CD14-positive monocyte (primary cell): Measurements from ENCODE around the gene BLVRB. TPM values are rescaled to one million over a fixed set of nuclear protein-coding genes. Genes with fewer than 3 reads are reported as not detected.
A peak's percentile ranks its signal among the peaks of the same experiment; 100 is the strongest.

Source experiments
- DNase-seq, 3 donors: peaks; one replicate each; pipeline ENCODE4 v3.0.0-alpha.2; 2011 to 2022
- H2AFZ ChIP-seq: 2 replicates; pipeline ENCODE4 v1.6.0; 2012; ENCODE audit warnings: mild to moderate bottlenecking, low read depth, low read length, inconsistent platforms; ENCODE audit not compliant: insufficient read depth, poor library complexity, severe bottlenecking
- H3K27ac ChIP-seq, 2 donors: 1 replicate in 1 of 2; 2 replicates in 1 of 2; pipeline ENCODE4 v1.5.1; 2012 to 2013; ENCODE audit warnings: low read length in 2 of 2, control low read depth in 1 of 2, inconsistent platforms in 1 of 2, low read depth in 1 of 2, mild to moderate bottlenecking in 1 of 2
- H3K27me3 ChIP-seq, 2 donors: one replicate each; pipeline versions ENCODE4 v1.6.0 to v1.6.1; 2011 to 2013; ENCODE audit warnings: low read length in 2 of 2; ENCODE audit not compliant: control insufficient read depth in 2 of 2, insufficient read depth in 2 of 2
- H3K36me3 ChIP-seq, 2 donors: replicated peaks in 1 of 2; 1 replicate in 1 of 2; 2 replicates in 1 of 2; pipeline versions ENCODE4 v1.5.1 to v1.6.1; 2012 to 2013; ENCODE audit warnings: low read length in 2 of 2, control low read depth in 1 of 2, inconsistent platforms in 1 of 2, mild to moderate bottlenecking in 1 of 2; ENCODE audit not compliant: insufficient read depth in 2 of 2, control insufficient read depth in 1 of 2
- H3K4me1 ChIP-seq, 2 donors: 1 replicate in 1 of 2; 2 replicates in 1 of 2; pipeline versions ENCODE4 v1.5.1 to v1.6.1; 2012 to 2013; ENCODE audit warnings: low read length in 2 of 2, control low read depth in 1 of 2, inconsistent platforms in 1 of 2, mild to moderate bottlenecking in 1 of 2, moderate library complexity in 1 of 2; ENCODE audit not compliant: insufficient read depth in 2 of 2, control insufficient read depth in 1 of 2
- H3K4me2 ChIP-seq: replicated peaks from 2 replicates; pipeline ENCODE3; 2012; ENCODE audit warnings: low read length, moderate library complexity, mild to moderate bottlenecking; ENCODE audit not compliant: poor library complexity, severe bottlenecking; ENCODE audit errors: extremely low read depth
- H3K4me3 ChIP-seq, 3 experiments: fragments of 200-600 bp in 1 of 3; sonication (generic) in 1 of 3; replicated peaks in 1 of 3; 1 replicate in 2 of 3; 2 replicates in 1 of 3; pipeline ENCODE4 v1.5.1; 2011 to 2013; ENCODE audit warnings: low read length in 3 of 3, mild to moderate bottlenecking in 3 of 3, control low read depth in 2 of 3, low read depth in 2 of 3, inconsistent platforms in 1 of 3, moderate library complexity in 1 of 3
- H3K79me2 ChIP-seq: 2 replicates; pipeline ENCODE4 v1.6.0; 2012; ENCODE audit warnings: mild to moderate bottlenecking, control low read depth, inconsistent platforms, low read length, moderate library complexity; ENCODE audit not compliant: insufficient read depth
- H3K9ac ChIP-seq: 2 replicates; pipeline ENCODE4 v1.6.0; 2017; ENCODE audit warnings: low read length, mild to moderate bottlenecking; ENCODE audit not compliant: insufficient read depth, poor library complexity, severe bottlenecking
- H3K9me3 ChIP-seq, 2 donors: replicated peaks in 1 of 2; 1 replicate in 1 of 2; 2 replicates in 1 of 2; pipeline versions ENCODE4 v1.5.1 to v1.6.1; 2012 to 2013; ENCODE audit warnings: low read length in 2 of 2, control low read depth in 1 of 2; ENCODE audit not compliant: control insufficient read depth in 1 of 2, insufficient read depth in 1 of 2
- H4K20me1 ChIP-seq: 2 replicates; pipeline ENCODE4 v1.6.0; 2012; ENCODE audit warnings: mild to moderate bottlenecking, low read length, control low read depth, moderate library complexity; ENCODE audit not compliant: insufficient read depth
- H3K27ac Mint-ChIP-seq, 7 donors: one replicate each; pipeline ENCODE4 v1.8.0; 2020; ENCODE audit warnings: mild to moderate bottlenecking in 7 of 7, mixed read lengths in 7 of 7, moderate library complexity in 6 of 7, inconsistent platforms in 2 of 7
- H3K27me3 Mint-ChIP-seq, 3 donors: one replicate each; pipeline ENCODE4 v1.8.0; 2021 to 2022; ENCODE audit warnings: low read depth in 3 of 3, mild to moderate bottlenecking in 3 of 3, mixed read lengths in 3 of 3, moderate library complexity in 3 of 3, inconsistent platforms in 1 of 3
- H3K36me3 Mint-ChIP-seq, 2 donors: one replicate each; pipeline ENCODE4 v1.8.0; 2020; ENCODE audit warnings: mixed read lengths in 2 of 2, inconsistent platforms in 1 of 2, mild to moderate bottlenecking in 1 of 2
- H3K4me1 Mint-ChIP-seq: one replicate; pipeline ENCODE4 v1.8.0; 2020; ENCODE audit warnings: mild to moderate bottlenecking, mixed read lengths
- H3K4me3 Mint-ChIP-seq, 2 donors: one replicate each; pipeline ENCODE4 v1.8.0; 2020; ENCODE audit warnings: mild to moderate bottlenecking in 2 of 2, mixed read lengths in 2 of 2, moderate library complexity in 1 of 2
- H3K9me3 Mint-ChIP-seq, 7 donors: one replicate each; pipeline ENCODE4 v1.8.0; 2020 to 2022; ENCODE audit warnings: mixed read lengths in 7 of 7, mild to moderate bottlenecking in 6 of 7, moderate library complexity in 6 of 7, inconsistent platforms in 2 of 7
- CTCF ChIP-seq: fragments of 200-600 bp; IDR thresholded peaks from one replicate; pipeline ENCODE4 v1.8.0; 2022; ENCODE audit warnings: antibody characterized with exemption, mild to moderate bottlenecking
- WGBS: methylation state at CpG from one replicate; pipeline ENCODE4 v1.1.5; 2013; ENCODE audit warnings: missing lambda C conversion rate; ENCODE audit not compliant: insufficient coverage; 5-methylcytosine and 5-hydroxymethylcytosine counted together
- intact Hi-C, 2 donors: fragments of 100-400 bp; cut with micrococcal nuclease; formaldehyde crosslinking; loops; one replicate each; pipeline versions ENCODE4 v1.15.0 to v1.15.1; 2023
- polyA plus RNA-seq, 3 donors: library from polyadenylated mRNA; depleted of rRNA in 1 of 3; unstranded in 2 of 3; stranded (reverse) in 1 of 3; fragments of 300-500 nt in 2 of 3; fragments of >200 nt in 1 of 3; fragmentation: Illumina TruSeq in 2 of 3; gene quantifications; 1 replicate in 2 of 3; 2 replicates in 1 of 3; pipeline ENCODE4 v1.2.3, GENCODE V29; 2012 to 2021

Gene BLVRB
- polyA plus RNA-seq, 3 donors = 299 to 625 (median 601) TPM

GRCh38 chr19:40443131-40443999 is 22.2 kb downstream of the BLVRB start:
- H2AFZ ChIP-seq = no peak overlapping the region
- peak overlapping the region; percentile 97 to 100 (median 98) for H3K27ac Mint-ChIP-seq
- peak overlapping the region; percentile 95 to 97 for H3K27ac ChIP-seq
- peaks cover 39% of the 10 kb centered on the region for H4K20me1 ChIP-seq
- peaks cover 0 to 3% (median 2%) of the 10 kb centered on the region in 7 donors for H3K9me3 Mint-ChIP-seq
- H3K36me3 Mint-ChIP-seq = peaks cover 41 to 51% of the 10 kb centered on the region in 2 donors
- no peak for TF ChIP-seq CTCF
- WGBS = under 1% methylated on average over 47 of the region's 52 CpGs
- peaks cover 43% of the 10 kb centered on the region for H3K79me2 ChIP-seq
- peak overlapping the region; percentile 100 for H3K4me3 Mint-ChIP-seq
- no peaks in the 10 kb centered on the region for H3K9me3 ChIP-seq
- peaks cover 29 to 46% of the 10 kb centered on the region in 2 donors for H3K36me3 ChIP-seq
- peak overlapping the region; percentile 84 for H3K4me2 ChIP-seq
- peaks cover 27% of the 10 kb centered on the region for H3K4me1 Mint-ChIP-seq
- peak overlapping the region; percentile 87 to 100 (median 100) for H3K4me3 ChIP-seq
- peaks cover 0 to 1% (median 0%) of the 10 kb centered on the region in 3 donors for H3K27me3 Mint-ChIP-seq
- peak; percentile 99 for DNase-seq
- intact Hi-C loops = loop anchor here in 1 of 2 donors (1.0 to 5.0 kb wide), 3 partner anchors 17 to 156 kb away; partner anchors contain the start of gene AKT2
- H3K9ac ChIP-seq = peak overlapping the region; percentile 83
- H3K27me3 ChIP-seq = no peaks in the 10 kb centered on the region
- H3K4me1 ChIP-seq = peaks cover 28 to 32% of the 10 kb centered on the region in 2 donors

GRCh38 chr19:40442328-40443130 is 23.0 kb downstream of the BLVRB start:
- Mint-ChIP-seq H3K4me3 (peak overlapping the region; percentile 100), H3K27ac (peak overlapping the region; percentile 92 to 100 (median 97)), H3K36me3 (peaks cover 34 to 47% of the 10 kb centered on the region in 2 donors), H3K9me3 (peaks cover 0 to 3% (median 2%) of the 10 kb centered on the region in 7 donors), H3K4me1 (peaks cover 27% of the 10 kb centered on the region), H3K27me3 (peaks cover 0 to 1% (median 1%) of the 10 kb centered on the region in 3 donors)
- Histone ChIP-seq H3K27ac (peak overlapping the region; percentile 61 to 74), H3K9ac (peak overlapping the region; percentile 32), H4K20me1 (peaks cover 39% of the 10 kb centered on the region), H3K36me3 (peaks cover 21 to 37% of the 10 kb centered on the region in 2 donors), H3K9me3 (no peaks in the 10 kb centered on the region), H3K79me2 (peaks cover 43% of the 10 kb centered on the region), H3K27me3 (no peaks in the 10 kb centered on the region), H3K4me3 (peak overlapping the region; percentile 49 to 100 (median 100)), H3K4me2 (peak overlapping the region; percentile 84), H3K4me1 (peaks cover 28 to 32% of the 10 kb centered on the region in 2 donors), H2AFZ (no peak overlapping the region)
- WGBS = 24% methylated on average over 11 of the region's 22 CpGs
- peak in 1 of 3 donors; percentile 21 for DNase-seq
- no peak for TF ChIP-seq CTCF
- intact Hi-C loops = loop anchor here in 1 of 2 donors (1.0 to 5.0 kb wide), 3 partner anchors 16 to 155 kb away; partner anchors contain the start of gene AKT2
